SU-DHL-6 (cell line): ENCODE data around the gene RPL3.

Experiments
- H2AFZ ChIP-seq: fragments of 200-600 bp; sonication (generic); 2 replicates; pipeline ENCODE4 v1.6.1; 2014; ENCODE audit warnings: low read depth, mild to moderate bottlenecking, moderate library complexity, mixed read lengths, antibody characterized with exemption, low read length; ENCODE audit not compliant: severe bottlenecking
- H3F3A ChIP-seq: fragments of 200-600 bp; shearing (Covaris generic); 2 replicates; pipeline ENCODE4 v1.6.0; 2016; ENCODE audit warnings: antibody characterized with exemption, mild to moderate bottlenecking; ENCODE audit not compliant: insufficient read depth
- H3K27ac ChIP-seq: fragments of 200-600 bp; sonication (generic); 2 replicates; pipeline ENCODE4 v1.5.1; 2016; ENCODE audit warnings: low read depth, mild to moderate bottlenecking, low read length, moderate library complexity, mixed read lengths
- H3K27me3 ChIP-seq: fragments of 200-600 bp; sonication (generic), shearing (Covaris generic); 2 replicates; pipeline ENCODE4 v1.6.0; 2014; ENCODE audit warnings: mild to moderate bottlenecking, low read length
- H3K36me3 ChIP-seq: fragments of 200-600 bp; sonication (generic); 2 replicates; pipeline ENCODE4 v1.6.1; 2014; ENCODE audit warnings: mild to moderate bottlenecking, low read length, mixed read lengths
- H3K4me2 ChIP-seq: fragments of 300-600, 200-600 bp; shearing (Covaris generic), sonication (generic); 2 replicates; pipeline ENCODE4 v1.6.0; 2014; ENCODE audit warnings: low read length, low read depth, mild to moderate bottlenecking; ENCODE audit not compliant: poor library complexity, severe bottlenecking
- H3K4me3 ChIP-seq: fragments of 200-600 bp; sonication (generic); 2 replicates; pipeline ENCODE4 v1.5.1; 2014; ENCODE audit warnings: antibody characterized with exemption, low read length, mild to moderate bottlenecking, mixed read lengths; ENCODE audit not compliant: insufficient read depth, poor library complexity, severe bottlenecking
- H3K79me2 ChIP-seq: fragments of 200-600 bp; sonication (generic); 2 replicates; pipeline ENCODE4 v1.6.1; 2014; ENCODE audit warnings: mild to moderate bottlenecking, low read length, moderate library complexity; ENCODE audit not compliant: insufficient read depth
- H3K9ac ChIP-seq: fragments of 200-600 bp; sonication (generic); 2 replicates; pipeline ENCODE4 v1.7.0; 2014; ENCODE audit warnings: mild to moderate bottlenecking, low read length
- H3K9me2 ChIP-seq: fragments of 200-600 bp; sonication (generic); replicated peaks from 2 replicates; pipeline ENCODE4 v1.6.1; 2014; ENCODE audit warnings: low read length; ENCODE audit not compliant: insufficient read depth
- H3K9me3 ChIP-seq: fragments of 200-600 bp; sonication (generic); 2 replicates; pipeline ENCODE4 v1.6.1; 2014; ENCODE audit warnings: low read length, mixed read lengths; ENCODE audit not compliant: insufficient read depth
- H4K20me1 ChIP-seq: fragments of 200-600 bp; sonication (generic); 2 replicates; pipeline ENCODE4 v1.6.1; 2014; ENCODE audit warnings: low read depth, mild to moderate bottlenecking, antibody characterized with exemption, low read length, moderate library complexity, mixed read lengths
- CTCF ChIP-seq: fragments of 200-600 bp; sonication (generic); IDR thresholded peaks from one replicate; pipeline ENCODE4 v1.5.1; 2017; ENCODE audit warnings: antibody characterized with exemption, mild to moderate bottlenecking, low read length, moderate library complexity; ENCODE audit not compliant: insufficient read depth, poor library complexity, severe bottlenecking
- EZH2phosphoT487 ChIP-seq: fragments of 200-600 bp; sonication (generic), shearing (Covaris generic); conservative IDR thresholded peaks from 2 replicates; pipeline ENCODE4 v1.6.1; 2018; ENCODE audit warnings: mild to moderate bottlenecking, antibody characterized with exemption, low read length, moderate library complexity, mixed read lengths

RPL3 gene

GRCh38 chr22:39270792-39271191 is 48.6 kb downstream of the RPL3 start:
- H3K9ac ChIP-seq, result no peak overlapping the region
- no peak overlapping the region for H2AFZ ChIP-seq
- no peaks in the 10 kb centered on the region for H4K20me1 ChIP-seq
- no peaks in the 10 kb centered on the region for H3K36me3 ChIP-seq
- H3K79me2 ChIP-seq, result no peaks in the 10 kb centered on the region
- TF ChIP-seq CTCF (no peak), EZH2phosphoT487 (no peak)
- H3K27ac ChIP-seq, result no peak overlapping the region
- no peaks in the 10 kb centered on the region for H3K27me3 ChIP-seq
- no peak overlapping the region for H3K4me2 ChIP-seq
- H3F3A ChIP-seq, result no peaks in the 10 kb centered on the region
- H3K4me3 ChIP-seq, result no peak overlapping the region
- no peaks in the 10 kb centered on the region for H3K9me2 ChIP-seq
- H3K9me3 ChIP-seq, result no peaks in the 10 kb centered on the region

GRCh38 chr22:39270280-39270679 is 49.1 kb downstream of the RPL3 start:
- TF ChIP-seq EZH2phosphoT487, result no peak
- TF ChIP-seq CTCF, result no peak
- Histone ChIP-seq H3K9me3 (no peaks in the 10 kb centered on the region), H3K27ac (no peak overlapping the region), H4K20me1 (no peaks in the 10 kb centered on the region), H3K27me3 (no peaks in the 10 kb centered on the region), H3K4me2 (no peak overlapping the region), H3K4me3 (no peak overlapping the region), H3F3A (no peaks in the 10 kb centered on the region), H2AFZ (no peak overlapping the region), H3K9me2 (no peaks in the 10 kb centered on the region), H3K79me2 (no peaks in the 10 kb centered on the region), H3K9ac (no peak overlapping the region), H3K36me3 (no peaks in the 10 kb centered on the region)

- H3K79me2 ChIP-seq, result no peaks in the 10 kb centered on the region
Observed at GRCh38 chr22:39269095-39269790, 50.2 kb downstream of the RPL3 start.

More at GRCh38 chr22:39269095-39269790, 50.2 kb downstream of the RPL3 start:
- H2AFZ ChIP-seq, result no peak overlapping the region
- no peaks in the 10 kb centered on the region for H4K20me1 ChIP-seq
- H3K9me2 ChIP-seq, result no peaks in the 10 kb centered on the region
- no peak overlapping the region for H3K4me2 ChIP-seq
- no peak overlapping the region for H3K27ac ChIP-seq
- H3K36me3 ChIP-seq, result no peaks in the 10 kb centered on the region
- no peak overlapping the region for H3K9ac ChIP-seq
- no peaks in the 10 kb centered on the region for H3F3A ChIP-seq
- no peaks in the 10 kb centered on the region for H3K27me3 ChIP-seq
- no peak for TF ChIP-seq EZH2phosphoT487
- no peak for TF ChIP-seq CTCF
- H3K4me3 ChIP-seq, result no peak overlapping the region
- no peaks in the 10 kb centered on the region for H3K9me3 ChIP-seq
